Anterior cingulate cortex (tissue), 58 donors: ENCODE data around the gene RPS25.
"Not testable (repeated sequence)": the region's sequence is repeated elsewhere in the genome, so short reads cannot be mapped to it uniquely, and the experiment has no call there.

ENCODE experiments used
- DNase-seq, 58 donors: peaks; one replicate each; lab custom pipeline; 2025; lab: John Stamatoyannopoulos, UW

RPS25 gene

DNA sequence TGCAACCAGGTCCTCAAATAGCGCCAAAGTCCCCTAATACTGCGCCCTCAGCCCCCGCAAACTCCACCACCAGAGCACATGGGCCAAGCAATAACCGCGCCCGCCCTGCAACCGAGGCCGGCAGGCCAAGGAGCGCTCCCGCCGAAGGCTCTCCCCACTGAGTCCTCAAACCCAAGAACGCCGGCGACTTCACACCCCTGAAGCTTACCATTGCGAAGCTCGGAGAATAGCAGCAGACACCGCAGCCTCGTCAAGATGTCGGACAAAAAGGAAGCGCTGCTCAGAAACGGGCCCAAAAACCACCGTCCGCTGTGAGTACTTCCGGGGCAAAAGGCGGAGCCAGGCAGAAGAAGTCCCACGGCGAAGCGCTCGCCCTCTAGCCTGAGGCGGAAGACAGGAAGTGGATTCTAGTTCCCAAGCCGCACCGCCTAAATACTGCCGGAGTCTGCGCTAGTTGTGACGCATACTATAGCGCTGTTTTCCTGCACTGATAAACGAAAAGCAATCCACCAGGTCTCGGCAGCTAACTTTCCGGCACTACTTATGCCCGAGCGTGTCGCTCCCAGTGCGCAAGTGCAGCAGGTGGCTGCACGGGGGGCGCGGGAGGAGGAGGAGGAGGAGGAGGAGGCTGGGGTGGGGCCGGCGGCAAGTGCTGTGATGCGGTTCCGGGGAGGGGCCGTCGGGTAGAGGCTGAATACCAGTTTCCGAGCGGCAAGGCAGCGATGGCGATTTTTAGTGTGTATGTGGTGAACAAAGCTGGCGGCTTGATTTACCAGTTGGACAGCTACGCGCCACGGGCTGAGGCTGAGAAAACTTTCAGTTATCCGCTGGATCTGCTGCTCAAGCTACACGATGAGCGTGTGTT, at the start of gene RPS25, which contains the start of gene TRAPPC4:
Gene RPS25 (minus strand): TSS at position 270 of the 865 bp plus-strand sequence. CDS start 59 bp downstream, at position 211.
Gene TRAPPC4 (plus strand): TSS at position 693 of the 865 bp plus-strand sequence. CDS start 30 bp downstream, at position 723.
- peak; percentile 79 to 100 (median 97) for DNase-seq

DNA sequence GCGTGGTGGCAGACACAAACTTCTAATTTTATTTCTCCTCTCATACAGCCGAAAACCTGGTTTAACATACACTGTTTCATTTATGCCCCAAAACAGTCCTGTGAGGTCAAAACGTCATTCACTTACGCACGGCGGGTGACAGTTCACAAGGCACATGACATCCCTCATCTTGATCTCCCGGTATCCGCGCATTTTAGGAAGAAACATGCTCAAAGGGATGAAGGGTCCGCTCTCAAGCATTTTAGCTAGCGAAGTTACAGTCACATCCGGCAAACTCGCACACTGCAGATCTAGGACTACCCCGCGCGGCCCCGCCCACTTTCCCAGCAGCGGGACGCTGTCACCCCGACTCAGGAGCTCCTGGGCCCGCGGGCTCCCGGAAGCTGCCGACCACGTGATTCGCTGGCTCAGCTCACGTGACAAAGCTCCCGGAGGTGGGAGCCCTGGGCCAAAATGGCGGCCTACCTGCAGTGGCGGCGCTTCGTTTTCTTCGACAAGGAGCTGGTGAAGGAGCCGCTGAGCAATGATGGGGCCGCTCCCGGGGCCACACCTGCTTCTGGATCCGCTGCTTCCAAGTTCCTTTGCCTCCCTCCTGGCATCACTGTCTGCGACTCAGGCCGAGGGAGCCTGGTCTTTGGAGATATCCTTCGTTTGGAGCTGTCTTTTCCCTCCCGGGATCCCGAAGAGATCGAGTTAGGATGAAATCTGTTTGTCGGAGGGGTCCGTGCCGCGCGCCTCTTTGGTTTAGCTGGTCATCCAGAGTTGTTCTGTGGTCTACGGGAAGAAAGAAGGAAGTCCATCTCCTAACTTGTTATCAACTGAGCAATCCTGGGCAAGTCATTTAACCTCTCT, 49.5 kb upstream of the RPS25 start, which contains the start of gene VPS11:
Gene VPS11 (plus strand): TSS at position 448 of the 852 bp plus-strand sequence. CDS start 6 bp downstream, at position 454.
- peak; percentile 45 to 98 (median 94) for DNase-seq

DNA sequence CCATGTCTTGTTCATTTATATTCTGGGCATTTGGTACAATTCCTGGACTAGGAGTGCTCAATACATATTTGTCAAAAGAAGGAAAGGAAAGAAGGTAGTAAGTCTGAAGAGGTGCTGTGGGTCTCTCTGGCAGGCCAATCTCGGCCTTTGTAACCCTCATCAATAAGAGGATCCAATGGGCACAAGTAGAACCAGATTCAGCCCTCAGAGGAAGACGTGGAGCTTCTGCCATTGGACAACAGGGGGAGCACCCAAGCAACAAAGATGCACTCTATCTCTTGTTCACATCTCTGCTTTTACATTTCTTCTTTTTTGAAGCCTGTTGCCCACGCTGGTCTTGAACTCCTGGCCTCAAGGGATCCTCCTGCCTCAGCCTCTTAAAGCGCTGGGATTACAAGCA, 47.2 kb upstream of the RPS25 start:
- DNase-seq = no peak

DNA sequence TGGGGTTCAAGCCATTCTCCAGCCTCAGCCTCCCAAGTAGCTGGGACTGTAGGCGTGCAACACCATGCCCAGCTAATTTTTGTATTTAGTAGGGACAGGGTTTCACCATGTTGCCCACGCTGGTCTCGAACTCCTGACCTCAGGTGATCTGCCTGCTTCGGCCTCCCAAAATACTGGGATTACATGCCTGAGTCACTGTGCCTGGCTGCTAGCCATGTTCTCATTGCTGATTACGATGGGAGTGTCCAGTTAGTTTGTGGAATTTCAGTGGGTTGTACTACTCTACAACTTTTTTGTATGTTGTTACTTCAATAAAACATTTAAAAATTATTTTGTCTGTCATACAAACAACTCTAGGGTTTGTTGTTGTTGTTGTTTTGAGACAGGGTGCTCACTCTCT, 44.6 kb upstream of the RPS25 start:
- DNase-seq = peak in 1 of 58 donors; percentile 24

DNA sequence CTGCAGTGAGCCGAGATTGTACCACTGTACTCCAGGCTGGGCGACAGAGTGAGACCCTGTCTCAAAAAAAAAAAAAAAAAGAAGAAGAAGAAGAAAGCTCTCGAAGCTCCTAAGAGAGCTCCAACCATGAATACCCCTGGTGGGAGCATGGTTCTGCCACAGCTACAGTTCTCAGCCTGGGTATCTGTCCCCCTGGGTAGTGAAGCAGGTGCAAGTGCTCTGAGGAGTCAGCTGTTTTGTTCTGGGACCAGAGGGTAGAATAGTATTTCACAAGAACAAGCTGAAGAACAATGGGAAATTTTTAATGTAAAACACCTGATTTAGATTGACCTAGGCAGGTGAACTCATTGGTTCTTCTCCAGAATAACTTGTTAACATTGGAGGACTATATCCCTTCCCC, 43.1 kb upstream of the RPS25 start:
- no peak for DNase-seq

DNA sequence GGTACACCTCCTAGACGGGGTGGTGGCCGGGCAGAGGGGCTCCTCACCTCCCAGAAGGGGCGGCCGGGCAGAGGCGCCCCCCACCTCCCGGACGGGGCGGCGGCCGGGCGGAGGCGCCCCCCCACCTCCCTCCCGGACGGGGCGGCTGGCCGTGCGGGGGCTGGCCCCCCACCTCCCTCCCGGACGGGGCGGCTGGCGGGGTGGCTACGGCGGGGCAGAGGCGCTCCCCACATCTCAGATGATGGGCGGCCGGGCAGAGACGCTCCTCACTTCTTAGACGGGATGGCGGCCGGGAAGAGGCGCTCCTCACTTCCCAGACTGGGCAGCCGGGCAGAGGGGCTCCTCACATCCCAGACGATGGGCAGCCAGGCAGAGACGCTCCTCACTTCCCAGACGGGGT, 41.0 kb upstream of the RPS25 start:
- DNase-seq = not testable (repeated sequence)

DNA sequence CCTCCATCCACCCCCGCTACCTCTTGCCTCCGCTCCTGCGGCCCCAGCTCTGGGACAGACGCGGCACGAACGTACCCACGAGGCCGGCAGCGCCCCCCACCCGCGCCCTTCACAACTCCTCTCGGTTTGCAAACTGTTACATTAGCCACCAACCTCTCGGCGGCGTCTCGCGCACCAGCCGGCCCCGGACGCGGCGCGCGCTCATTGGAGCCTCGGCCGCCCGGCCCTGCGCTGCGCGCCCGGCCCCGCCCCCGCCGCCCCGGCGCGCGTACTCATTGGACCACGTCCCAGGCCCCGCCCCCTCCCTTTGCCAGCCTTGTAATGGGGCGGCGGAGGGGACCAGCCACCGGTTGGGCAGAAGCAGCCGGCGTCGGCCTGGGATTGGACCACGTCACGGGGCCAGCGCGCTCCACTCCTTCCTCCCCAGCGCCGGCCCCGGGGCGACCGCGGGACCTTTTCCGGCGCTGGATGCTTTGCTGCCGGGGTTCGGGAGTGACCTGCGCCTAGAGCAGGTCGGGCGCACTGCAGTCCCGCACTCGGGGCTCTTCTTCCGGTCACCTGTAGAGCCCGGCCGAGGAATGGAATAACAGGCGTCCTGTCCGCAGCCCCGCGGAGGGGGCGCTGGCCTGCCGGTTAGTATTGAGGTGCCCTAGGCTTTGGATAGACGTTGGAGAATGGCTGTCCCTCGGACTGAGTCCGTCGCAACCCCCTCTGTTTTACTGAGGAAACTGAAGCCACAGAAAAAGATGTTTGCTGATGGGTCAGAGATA, 39.0 kb upstream of the RPS25 start, which contains the start of gene HYOU1:
Gene HYOU1 (minus strand): TSS at position 206 of the 770 bp plus-strand sequence. CDS start 1,045 bp downstream, outside the sequence.
- DNase-seq = peak; percentile 58 to 98 (median 96)

DNA sequence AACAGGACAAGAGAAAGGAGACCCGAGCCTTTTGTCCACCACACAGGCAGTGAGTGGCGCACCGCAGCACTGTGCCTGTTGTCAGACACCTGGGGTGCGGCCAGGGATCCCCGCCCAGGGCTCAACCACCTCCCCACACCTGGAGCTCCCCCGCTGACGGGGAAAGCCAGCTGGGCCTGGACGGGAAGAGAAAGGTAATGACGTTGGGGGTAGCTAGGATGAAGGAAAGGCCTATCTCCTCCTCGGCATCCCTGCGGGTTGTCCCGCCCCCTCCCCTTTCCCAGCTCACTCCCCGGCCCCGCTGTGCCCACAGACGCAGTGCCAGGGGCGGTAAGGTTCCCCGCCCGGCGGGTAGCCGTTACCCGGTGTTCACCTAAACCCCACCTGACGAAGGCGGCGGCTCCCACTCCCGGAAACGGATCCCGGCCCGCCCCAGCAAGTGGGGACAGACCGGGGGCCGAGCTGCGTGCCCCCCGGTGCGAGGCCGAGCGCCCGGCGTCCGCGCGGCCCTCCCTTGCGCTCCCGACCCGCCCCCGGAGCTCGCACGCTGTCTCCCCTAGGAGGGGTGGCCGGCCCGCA, 38.4 kb upstream of the RPS25 start:
- DNase-seq = peak in 20 of 58 donors; percentile 7 to 59 (median 42)

DNA sequence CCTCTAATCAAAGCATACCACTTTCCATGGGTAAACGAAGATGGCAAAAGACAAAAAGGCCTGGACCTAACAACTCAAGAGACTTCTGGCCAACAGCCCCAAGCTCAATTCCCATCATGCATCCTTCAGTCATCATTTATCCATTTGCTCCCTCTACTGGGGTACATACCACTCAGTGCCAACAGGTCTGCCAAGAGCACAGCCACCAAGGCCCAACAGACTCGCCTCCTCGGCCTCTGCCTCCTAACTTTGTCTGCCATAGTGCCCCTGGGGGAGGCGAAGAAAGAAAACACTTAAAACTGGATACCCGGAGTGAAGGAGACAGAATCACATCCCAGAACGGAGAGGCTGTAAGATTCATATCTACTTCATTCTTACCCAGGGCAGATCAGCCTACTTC, 37.8 kb upstream of the RPS25 start:
- no peak for DNase-seq

DNA sequence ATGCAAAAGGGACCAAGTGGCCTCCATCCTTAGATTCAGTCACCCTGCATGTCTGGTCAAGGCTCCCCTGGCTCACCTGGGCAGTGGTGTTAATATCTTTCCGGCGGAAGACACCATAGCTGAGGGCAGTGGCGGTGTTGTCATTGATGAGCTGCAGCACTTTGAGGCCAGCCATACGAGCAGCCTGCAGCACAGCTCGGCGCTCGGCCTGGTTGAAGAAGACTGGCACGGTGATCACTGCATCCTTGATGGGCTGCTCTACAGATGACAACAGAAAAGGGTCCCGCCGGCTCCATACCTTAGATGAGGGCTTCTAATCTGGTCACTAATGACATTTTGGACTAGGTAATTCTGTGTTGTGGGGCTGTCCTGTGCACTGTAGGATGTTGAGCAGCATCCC, 36.3 kb upstream of the RPS25 start:
- no peak for DNase-seq

DNA sequence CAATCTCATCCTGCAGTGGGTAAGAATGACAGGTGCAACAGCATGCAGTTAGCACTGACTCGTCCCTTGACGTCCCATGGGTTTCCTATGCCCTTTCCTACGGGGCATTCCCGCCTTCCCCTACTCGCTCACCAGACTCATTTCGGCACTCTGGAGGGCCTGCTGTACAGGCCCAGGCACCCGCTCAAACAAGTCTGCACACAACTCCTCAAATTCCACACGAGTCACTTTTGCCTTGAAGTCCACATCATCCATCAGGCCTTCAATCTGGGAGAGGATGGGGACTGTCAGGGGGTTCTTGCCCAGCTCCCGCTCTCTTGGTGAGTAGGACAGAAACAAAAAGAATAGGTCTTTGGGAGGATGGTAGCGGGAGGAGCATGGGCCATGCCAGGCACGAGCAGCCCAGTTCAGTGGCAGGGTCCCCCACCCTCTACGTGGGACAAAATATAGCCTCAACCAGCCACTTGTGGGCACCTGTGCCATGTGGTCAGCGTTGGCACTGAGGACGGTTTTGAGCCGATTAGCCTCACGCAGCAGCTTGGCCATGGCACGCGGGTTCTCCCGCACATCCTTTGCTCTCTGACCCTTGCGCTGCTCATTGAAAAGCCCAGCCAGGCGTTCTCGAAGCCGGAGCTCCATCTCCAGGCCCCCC, 34.1 kb upstream of the RPS25 start:
- no peak for DNase-seq

DNA sequence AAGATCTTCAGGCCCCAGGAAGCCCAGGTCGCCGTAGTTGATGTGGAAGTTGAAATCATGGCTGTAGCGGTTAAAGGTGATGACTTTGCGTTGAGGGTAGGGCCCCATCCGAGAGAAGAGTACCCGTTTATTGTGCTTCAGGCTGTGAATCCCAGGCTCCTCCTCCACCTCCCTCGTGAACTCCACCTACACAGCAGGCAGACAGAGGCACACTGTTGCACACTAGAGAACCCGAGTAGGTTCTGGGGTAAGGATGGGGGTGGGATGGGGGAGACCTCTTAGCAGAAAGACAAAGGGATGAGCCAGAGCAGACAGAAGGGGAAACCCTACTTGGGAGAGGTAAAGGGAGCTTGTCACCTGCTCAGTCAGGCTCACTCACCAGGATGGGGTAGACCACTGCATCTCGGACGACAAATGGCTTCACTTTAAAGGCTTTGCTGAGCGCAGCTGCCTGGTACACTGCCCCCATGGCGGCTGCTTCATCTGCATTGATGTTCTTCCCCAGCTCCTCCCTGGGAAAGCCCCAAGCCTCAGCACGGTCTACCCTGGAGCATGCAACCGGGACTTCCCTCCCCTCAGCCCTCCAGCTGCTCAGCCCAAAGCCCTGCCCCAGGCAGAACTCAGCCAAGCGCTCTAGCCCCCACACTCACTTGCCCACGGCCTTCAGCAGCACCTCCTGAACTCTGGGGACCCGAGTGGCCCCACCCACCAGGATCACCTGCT, 33.5 kb upstream of the RPS25 start:
- no peak for DNase-seq

DNA sequence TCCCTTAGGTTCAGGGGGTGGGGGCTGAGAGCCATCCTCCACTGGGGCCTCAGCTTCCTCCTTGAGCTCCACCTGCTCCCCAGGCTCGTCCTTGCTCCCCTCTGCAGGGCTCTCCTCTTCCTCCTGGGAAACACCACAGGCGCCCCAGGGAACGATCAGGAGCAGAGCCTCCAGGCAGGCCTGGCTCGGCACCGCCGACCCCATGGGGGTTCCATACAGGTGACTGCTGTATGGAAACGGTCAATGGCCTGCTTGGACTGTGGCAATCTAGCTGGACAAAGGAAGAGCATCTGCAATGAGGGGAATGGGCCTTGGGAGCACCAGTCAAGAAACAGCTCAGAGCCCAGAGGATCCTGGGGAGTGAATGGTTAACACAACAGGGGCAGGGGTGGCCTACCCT, 30.9 kb upstream of the RPS25 start:
- no peak for DNase-seq

DNA sequence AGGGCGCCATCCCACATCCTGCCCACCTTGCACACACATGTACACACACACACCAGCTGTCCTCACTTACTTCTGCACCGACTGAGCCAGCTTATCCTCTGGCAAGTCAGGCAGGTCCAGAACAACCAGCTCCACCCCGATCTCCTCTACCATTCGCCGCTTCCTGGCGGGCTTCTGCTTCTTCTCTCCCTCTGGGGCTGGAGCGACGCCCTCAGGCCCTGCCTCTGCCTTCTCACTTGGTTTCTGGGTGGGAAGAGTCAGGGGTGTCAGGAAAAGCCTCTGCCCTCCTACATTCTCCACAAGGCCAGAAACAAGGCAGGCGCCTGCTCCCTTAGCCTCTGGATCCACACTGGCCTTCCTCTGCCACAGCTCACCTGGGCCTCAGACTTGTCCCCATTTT, 30.5 kb upstream of the RPS25 start:
- DNase-seq = no peak

DNA sequence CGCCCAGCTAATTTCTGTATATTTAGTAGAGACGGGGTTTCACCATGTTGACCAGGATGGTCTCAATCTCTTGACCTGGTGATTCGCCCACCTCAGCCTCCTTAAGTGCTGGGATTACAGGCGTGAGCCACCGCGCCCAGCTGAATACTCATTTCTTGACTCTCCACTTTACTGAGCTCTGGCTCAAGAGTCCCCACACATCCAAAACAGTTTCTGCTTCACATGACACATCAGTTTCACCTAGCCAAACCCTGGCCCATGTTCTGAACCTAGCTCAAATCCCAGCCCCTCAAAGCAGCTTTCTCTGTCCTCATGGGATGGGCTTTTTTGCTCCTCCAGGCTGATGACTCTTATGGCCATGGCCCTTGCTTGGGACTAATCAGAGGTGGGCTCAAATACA, 29.1 kb upstream of the RPS25 start:
- no peak for DNase-seq

DNA sequence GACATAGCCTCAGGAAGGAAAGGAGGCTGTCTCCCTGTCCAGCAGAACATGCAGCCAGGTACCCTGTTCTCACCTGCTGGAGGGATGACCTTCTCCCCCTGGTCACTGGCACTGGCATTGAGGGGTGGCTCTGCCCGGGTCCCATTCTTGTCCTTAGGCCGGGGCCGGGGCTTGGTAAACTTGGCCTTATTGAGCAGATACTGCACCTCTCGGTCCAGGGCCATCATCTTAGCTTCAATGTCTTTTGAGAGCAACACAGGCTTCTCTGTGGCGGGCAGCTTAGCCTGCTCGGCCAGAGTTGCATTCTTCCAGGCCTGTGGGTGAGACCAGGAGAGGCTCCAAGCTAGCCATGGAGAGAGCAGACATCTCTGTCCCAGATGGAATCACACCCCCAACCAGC, 28.3 kb upstream of the RPS25 start:
- DNase-seq = no peak

DNA sequence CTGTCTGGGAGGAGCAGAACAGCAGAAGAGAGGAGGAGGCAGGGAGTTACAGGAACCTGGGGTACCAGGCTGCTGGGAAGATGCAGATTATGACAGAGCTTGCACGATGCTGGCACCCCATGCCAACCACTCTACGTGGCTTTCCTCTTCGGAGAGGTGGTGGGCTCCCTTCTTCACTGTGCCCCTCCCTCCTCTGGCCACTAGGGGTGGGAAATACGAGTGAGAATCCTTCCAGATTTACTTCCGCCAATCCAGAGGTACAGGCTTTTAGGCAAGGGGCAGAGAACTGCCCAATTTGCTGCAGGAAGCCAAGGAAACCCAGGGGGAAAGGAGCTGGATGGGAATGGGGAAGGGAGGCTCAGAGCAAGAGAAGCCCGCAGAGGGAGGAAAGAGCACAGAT, 26.6 kb upstream of the RPS25 start:
- DNase-seq = no peak

DNA sequence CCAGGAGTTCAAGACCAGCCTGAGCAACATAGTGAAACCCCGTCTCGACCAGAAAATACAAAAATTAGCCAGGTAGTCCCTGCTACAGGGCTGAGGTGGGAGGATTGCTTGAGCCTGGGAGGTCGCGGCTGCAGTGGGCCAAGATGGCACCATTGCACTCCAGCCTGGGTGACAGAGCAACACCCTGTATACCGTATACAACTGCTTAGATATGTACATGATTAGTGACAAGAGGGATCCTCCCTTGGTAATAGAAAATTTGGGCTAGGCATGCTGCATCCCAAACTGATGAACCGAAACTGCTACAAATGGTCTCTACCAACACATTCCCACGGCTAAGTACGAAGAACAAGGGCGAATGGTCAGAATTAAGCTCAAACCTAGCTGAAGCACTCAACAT, 24.8 kb upstream of the RPS25 start:
- no peak for DNase-seq
